Tongue (tissue), 2 donors: ENCODE data around the gene MBD3L3. TPM values are rescaled to one million over a fixed set of nuclear protein-coding genes. Genes with fewer than 3 reads are reported as not detected.
A peak's percentile ranks its signal among the peaks of the same experiment; 100 is the strongest.
"Not testable (repeated sequence)": the region's sequence is repeated elsewhere in the genome, so short reads cannot be mapped to it uniquely, and the experiment has no call there.

ENCODE experiments used
- DNase-seq: peaks from one replicate; pipeline ENCODE4 v3.0.0-alpha.2; 2015
- total RNA-seq: library from RNA; depleted of rRNA; stranded (reverse); fragments of >200 nt; gene quantifications from one replicate; pipeline ENCODE4 v1.2.3, GENCODE V29; 2014

Gene MBD3L3
- not detected for total RNA-seq

DNA sequence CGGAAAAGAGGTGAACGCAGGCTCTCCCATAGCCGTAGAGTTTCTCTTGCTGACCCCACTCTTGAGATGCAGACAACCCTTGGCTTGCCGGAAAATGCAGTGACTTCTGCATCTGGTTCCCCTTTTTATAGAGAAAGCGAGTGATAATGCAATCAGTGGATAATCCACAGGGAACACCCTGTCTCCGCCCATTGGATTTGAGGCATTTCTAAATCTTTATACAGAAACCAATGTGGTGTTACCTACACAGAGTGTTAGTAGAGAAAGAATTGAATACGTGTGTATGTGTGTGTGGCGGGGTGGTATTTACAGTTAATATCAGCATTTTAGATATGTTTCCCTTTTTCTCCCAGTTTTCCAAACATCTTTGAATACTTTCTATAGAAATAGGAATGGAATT is at the start of gene MBD3L3:
TSS of gene MBD3L3 (minus strand) at position 101 of the 400 bp plus-strand sequence. CDS start at position 30, 71 bp downstream.
- DNase-seq, result not testable (repeated sequence)

DNA sequence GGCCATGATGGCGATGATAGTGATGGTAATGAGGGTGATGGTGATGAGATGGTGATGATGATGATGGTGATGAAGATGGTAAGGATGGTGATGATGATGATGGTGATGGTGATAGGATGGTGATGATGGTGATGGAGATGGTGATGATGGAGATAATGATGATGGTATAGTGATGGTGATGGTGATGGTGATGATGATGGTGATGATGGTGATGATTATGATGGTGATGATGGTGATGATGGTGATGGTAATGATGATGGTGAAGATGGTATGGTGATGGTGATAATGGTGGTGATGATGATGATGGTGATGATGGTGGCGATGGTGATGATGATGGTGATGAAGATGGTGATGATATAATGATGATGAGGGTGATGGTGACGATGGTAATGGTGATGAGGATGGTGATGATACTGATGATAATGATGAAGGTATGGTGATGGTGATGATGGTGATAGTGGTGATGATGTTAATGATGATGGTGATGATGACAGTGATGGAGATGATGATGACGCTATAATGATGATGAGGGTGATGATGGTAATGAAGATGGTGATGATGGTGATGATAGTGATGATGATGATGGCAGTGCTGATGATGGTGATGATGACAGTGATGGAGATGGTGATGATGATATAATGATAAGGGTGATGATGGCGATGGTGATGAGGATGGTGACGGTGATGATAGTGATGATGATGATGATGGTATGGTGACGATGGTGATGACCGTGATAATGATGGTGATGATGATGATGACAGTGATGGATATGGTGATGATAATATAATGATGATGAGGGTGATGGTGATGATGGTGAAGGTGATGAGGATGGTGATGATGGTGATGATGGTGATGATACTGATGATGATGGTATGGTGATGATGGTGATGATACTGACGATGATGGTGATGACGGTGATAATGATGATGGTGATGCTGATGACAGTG is 48.5 kb upstream of the MBD3L3 start:
- DNase-seq, result no peak

DNA sequence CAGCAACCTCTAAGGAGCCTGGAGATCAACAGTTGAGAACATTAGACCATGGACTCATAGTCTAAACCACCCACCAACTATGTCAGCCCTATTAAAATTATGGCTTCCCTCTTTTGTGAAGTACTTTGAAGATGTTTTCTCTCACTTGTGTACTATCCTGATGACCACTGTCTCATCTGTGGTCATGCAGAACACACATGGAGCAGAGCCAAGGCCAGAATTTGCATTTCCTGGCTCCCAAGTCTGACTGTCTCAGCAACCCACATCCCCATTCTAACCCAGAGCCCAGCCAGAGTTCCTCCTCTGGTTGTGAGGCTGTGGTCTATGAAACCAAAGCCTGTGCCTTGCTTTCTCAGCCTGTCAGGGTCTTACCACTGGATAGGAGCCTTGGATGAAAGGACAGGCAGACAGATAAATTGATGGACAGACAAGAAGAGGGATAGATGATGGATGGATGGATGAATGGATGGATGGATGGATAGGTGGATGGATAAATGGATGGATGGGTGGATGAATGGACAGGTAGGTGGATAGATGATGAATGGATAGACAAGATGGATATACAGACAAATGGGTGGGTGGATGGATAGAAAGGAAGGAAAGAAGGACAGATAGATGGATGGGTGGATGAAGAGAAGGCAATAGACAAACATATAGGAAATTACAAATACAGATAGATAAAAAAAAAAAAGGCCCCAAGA is 46.4 kb upstream of the MBD3L3 start:
- DNase-seq, result no peak

DNA sequence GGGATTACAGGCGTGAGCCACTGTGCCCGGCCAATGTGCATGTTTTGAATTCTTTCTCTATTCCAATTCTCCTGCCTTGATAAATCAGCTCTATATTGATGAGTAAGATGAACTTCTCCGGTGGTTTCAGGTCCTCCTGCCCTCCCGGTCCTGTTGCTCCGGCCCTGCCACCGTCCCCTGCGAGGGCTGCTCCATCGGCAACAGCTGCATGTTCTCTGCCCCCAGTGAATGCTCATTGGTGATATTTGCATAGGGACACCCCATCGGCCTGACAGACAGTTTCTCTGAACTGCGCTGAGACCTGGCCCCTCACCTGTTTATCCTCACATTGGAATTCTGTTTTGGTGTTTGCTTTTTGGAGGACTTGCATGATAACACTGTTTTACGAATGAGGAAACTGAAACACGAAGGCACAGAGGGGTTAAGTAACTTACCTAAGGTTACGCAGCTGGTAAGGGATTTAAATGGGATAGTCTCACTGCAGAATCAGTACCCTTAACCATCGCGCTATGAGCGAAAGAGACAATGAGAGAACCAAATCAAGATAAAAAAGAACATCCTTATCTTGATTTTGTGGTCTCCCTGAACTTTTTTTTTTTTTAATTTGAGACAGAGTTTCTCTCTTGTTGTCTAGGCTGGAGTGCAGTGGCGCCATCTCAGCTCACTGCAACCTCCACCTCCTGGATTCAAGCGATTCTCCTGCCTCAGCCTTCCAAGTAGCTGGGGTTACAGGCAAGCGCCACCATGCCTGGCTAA is 43.2 kb upstream of the MBD3L3 start:
- DNase-seq, result no peak

DNA sequence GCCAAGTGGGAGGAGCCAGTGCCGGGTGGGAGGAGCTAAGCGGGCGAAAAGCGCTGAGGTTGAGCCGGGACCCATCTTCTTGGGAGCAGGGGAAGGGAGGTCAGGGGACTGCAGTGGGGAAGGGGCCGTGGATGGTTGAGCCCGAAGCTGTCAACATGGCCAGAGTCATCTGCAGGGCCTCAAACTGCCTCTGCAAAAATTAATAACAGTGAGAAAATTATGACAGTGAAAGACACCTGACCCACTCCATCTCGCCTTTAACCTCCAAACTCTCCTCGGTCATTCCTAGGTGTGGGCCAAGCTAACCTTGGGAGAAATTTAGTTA is 41.1 kb upstream of the MBD3L3 start:
- no peak for DNase-seq

DNA sequence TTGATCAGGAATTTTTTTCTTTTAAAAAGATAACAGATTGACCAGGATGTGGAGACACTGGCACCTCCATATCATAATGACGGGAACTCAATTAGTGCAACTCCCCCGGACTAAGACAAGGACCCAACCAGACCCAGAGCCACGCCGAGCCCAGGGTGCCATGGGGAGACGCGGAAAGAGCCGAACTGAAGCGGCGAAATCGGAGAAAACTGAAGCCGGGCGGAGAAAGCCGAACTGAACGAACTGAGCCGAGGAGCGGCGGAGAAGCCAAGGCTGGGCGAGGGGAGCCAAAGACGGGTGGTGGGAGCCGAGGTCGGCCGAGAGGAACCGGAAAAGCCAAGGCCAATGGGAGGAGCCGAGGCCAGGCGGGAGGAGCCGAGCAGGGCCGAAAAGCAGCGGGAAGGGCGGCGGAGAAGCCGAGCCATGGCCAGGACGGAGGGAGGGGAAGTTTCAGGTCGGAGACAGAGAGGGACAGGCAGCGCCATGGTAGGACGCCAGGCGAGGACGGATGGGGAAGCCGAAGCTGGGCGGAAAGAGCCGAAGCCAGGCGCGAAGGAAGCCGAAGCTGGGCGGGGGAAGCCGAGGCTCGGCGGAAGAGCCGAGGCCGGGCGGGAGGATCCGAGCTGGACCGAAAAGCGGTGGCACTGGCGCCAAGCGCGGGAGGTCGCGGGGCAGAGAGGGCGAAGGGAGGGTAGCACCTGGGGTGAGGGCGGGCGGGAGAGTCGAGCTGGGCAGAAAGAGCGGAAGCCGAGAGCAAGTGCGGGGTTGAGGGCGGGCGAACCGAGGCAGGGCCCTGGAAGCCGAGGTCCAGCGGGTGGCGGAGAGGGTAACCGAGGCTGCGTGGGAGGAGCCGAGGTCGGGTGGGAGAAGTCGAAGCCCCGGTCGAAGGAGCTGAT is 40.5 kb upstream of the MBD3L3 start:
- peak; percentile 97 for DNase-seq

DNA sequence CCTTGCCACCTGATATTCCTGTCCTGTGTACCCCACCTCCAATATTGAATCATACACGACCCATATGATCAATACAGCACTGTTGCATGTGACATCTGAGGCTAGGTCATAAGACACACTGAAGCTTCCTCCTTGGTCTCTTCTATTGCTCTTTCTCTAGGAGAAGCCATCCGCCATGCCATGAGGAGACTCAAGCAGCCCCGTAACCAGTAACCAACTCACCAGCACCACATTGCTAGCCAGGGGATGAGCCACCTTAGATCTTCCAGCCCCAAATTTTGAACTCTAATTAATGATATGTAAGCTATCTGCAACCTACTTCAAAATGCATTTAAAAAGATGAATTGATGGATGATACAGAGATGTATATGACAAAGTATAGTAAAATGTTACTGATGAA is 39.6 kb upstream of the MBD3L3 start:
- no peak for DNase-seq

DNA sequence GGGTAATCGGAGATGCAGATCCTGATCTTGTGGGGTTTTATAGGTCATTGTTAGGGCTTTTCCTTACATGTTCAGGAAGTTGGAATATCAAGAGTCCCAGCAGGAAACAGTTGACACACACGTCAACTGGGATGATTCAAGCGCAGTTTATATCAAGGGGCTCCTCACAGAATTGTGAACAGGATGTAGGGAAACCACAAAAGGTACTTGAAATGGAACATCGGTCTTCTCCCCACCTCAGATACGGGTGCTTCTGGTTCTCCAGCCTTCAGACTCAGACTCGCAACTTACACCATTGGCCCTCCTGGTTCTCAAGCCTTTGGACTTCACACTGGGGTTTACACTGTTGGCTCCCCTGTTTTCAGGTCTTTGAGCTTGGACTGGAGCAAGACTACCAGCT is 30.5 kb upstream of the MBD3L3 start:
- no peak for DNase-seq

DNA sequence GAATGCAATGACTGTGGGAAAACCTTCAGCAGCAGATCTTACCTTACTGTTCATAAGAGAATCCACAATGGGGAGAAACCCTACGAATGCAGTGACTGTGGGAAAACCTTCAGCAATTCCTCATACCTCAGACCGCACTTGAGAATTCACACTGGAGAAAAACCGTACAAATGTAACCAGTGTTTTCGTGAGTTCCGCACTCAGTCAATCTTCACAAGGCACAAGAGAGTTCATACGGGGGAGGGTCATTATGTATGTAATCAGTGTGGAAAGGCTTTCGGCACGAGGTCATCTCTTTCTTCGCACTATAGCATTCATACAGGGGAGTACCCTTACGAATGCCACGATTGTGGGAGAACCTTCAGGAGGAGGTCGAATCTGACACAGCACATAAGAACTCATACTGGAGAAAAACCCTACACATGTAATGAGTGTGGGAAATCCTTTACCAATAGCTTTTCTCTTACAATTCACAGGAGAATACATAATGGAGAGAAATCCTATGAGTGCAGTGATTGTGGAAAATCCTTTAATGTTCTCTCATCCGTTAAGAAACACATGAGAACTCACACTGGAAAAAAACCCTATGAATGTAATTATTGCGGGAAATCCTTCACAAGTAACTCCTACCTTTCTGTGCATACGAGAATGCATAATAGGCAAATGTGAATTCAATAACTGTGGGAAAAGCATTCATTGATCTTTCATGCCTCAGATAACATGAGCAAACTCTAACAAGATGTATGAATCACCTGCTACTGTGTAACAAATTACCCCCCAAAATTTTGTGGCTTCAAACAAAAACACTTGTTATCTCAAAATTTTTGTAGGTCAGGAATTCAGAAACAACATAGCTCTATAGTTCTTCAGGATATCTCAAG is 24.8 kb upstream of the MBD3L3 start:
- no peak for DNase-seq

DNA sequence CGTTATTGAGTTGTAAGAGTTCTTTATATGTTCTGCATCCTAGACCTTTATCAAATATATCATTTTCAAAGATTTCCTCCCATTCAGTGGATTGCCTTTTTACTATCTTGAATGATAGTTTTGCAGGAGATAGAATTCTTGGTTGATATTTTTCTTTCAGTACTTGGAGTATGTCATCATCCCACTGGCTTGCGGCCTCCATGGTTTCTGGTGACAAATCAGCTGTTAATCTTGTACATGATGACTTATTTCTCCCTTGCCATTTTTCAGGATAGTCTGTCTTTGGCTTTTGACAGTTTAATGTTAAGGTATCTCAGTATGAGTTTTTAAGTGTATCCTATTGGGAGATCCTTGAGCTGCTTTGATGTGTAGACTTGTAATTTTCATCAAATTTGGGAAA is 19.5 kb upstream of the MBD3L3 start:
- no peak for DNase-seq

DNA sequence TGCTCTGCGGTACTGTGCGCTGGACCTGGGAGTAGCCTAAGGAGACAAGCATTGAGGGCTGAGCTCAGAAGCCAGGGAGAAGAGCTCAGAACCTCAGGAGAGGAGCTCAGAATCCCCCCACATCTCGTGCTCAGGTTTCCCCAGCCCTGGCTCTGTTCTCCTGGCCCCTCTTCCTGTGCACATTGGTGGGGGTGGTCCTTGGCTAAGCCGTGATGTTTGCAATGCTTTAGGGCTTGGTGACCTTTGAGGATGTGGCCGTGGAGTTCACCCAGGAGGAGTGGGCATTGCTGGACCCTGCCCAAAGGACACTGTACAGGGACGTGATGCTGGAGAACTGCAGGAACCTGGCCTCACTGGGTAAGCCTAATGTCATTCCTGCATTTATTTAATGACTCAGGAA is 17.7 kb upstream of the MBD3L3 start:
- no peak for DNase-seq

DNA sequence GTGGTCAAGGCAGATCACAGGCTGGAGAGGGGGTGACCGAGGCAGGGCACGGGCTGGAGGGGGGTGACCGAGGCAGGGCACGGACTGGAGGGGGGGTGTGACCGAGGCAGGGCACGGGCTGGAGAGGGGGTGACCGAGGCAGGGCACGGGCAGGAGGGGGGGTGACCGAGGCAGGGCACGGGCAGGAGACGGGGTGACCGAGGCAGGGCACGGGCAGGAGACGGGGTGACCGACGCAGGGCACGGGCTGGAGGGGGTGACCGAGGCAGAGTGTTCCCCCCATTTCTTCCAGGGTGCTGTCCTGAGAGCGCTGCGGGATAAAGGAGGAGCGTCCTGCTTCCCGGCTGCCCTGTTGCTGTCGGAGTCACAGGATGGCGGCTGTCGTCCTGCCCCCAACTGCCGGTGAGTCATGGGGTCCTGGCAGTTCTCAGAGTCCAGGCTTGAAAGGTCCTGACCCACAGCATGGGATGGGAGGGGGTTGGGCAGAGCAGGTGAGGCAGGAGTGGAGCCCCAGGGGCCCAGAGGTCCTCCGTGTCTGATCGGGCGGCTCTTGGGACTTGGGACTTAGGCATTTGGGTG is 16.3 kb upstream of the MBD3L3 start:
- DNase-seq, result no peak

DNA sequence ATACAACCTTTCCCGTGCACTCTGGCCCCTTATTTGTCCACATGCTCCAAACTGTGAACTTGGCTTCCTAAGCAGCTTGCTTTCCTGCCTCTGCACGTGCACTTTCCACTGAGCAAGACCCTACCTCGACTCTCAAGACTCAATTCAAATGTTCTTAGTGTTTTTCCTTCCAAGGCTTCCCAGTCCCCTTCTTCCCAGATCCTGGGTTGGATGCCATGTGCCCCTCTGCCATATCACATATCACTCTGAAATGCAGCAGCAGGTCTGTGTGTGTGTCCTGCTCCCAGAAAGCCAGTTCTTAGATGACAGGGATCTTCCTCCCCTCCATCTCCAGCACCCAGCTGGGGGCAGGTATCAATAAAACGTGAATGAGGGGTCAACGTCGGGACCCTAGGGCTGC is 14.1 kb upstream of the MBD3L3 start:
- DNase-seq, result no peak

DNA sequence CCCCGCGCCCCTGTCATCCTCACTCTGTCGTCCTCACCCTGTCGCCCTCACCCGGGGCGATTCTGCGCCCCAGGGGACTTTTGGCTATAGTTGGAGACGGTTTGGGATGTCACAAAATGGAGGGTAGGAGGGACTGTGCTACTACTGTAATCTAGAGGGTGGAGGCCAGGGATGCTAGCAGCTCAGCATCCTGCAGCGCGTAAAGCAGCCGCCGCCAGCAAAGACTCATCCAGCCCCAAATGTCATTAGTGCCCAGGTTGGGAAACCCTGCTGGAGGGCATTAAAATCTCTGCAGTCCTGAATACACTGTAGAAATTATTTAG is 11.4 kb upstream of the MBD3L3 start:
- no peak for DNase-seq

DNA sequence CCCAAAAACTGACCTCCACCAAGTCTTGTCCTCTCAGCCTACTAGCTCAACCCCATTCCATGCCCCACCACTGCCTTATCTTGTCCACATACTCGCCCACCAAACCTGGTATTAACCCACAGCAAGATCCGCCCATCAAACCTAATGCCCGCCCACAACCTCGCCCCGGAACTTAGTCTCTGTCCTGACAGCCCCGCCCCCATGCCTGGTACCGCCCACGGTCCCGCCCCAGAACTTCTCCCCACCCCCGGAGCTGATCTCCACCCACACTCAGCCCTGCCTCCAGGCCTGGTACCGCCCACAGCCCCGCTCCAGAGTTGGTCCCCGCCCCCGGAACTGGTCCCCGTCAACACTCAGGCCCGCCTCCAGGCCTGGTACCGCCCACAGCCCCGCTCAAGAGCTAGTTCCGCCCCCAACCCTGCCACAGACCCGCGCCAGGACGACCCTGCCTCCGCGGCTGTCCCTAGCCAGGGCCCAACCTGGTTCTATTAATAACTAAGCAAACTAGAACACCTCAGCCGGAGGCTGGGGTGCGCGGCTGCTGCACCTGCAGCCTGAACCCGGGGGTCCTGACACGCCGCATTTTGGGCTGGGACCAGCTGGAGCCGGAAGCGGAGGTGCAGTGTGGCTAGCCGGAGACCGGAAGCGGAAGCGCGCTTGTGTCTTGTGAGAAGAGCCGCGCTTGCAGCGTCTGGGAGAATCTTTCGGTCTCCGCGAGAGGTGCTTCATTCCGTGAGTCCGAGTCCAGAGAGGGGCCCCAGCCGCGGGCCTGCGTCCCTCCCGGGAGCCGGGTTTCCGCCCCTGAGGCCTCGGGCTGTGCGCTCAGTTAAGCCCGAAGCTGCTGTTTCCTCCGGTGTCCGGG is 10.8 kb upstream of the MBD3L3 start, which contains the start of gene ZNF557:
TSS of gene ZNF557 (plus strand) at position 662 of the 862 bp plus-strand sequence. CDS start 5,372 bp downstream, outside the sequence.
- peak; percentile 99 for DNase-seq

DNA sequence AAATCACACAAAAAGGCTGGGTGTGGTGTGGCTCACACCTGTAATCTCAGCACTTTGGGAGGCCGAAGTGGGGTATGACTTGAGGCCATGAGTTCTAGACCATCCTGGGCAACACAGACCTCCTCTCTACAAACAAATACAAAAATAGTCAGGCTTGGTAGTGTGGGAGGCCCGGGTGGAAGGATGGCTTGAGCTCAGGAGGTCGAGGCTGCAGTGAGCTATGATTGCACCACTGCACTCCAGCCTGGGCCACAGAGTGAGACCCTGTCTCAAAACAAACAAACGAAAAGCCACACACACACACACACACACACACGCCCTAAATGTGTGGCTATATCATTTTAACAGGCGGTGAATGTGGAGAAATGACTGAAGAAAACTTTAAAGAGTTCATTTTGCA is 10.1 kb upstream of the MBD3L3 start:
- no peak for DNase-seq

DNA sequence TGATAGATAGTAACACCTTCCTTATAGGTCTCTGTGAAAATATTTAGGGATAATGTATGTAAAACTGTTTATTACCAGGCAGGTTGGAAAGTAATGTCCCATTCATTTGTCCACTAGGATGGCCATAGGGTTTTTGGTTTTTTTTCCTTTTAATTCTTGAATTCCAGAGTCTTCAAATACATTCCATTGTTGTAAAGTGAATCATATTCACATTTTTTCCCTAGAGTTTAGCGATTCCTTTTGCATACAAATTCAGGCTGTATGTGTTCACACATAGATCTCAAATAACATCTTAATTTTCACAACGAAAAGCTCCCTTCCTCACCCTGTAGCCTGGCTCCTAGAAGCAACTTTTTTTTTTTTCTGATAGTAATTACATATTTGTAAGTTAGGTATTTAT is 9.2 kb upstream of the MBD3L3 start:
- no peak for DNase-seq

DNA sequence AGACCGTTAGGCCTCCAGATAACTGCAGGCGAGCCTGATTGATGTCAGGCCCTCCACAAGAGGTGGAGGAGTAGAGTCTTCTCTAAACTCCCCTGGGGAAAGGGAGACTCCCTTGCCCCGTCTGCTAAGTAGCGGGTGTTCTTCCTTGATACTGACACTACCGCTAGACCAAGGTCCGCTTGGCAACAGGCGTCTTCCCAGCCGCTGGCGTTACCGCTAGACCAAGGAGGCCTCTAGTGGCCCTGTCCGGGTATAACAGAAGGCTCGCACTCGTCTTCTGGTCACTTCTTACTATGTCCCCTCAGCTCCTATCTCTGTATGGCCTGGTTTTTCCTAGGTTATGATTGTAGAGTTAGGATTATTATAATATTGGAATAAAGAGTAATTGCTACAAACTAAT is 8.6 kb upstream of the MBD3L3 start:
- peak; percentile 24 for DNase-seq

DNA sequence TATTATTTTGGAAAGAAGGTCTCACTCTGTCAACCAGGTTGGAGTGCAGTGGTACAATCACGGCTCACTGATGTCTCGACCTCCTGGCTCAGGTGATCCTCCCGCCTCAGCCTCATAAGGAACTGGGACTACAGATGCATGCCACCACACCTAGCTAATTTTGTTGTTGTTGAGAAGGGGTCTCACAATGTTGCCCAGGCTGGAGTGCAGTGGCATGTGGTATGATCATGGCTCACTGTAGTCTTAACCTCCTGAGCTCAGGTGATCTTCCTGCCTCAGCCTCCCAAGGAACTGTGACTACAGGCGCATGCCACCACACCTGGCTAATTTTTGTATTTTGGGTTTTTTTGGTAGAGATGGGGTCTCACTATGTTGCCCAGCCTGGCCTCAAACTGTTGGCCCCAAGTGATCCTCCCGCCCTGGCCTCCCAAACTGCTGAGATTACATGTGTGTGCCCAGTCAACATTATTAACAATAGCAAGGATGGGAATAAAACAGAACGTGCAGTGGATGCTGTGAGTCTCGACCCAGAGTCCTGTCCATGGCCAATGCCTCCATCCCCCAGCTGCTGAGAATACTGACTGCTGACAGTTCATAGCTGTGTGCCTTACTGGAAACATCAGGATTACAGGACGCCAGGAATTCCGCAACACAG is 5.4 kb upstream of the MBD3L3 start:
- no peak for DNase-seq
